Urothelium cell line (cell line): Measurements from ENCODE around the gene SIRT5.

Experiments used
- DNase-seq: peaks from one replicate; pipeline ENCODE4 v3.0.0; 2011; ENCODE audit warnings: low spot score, mixed read lengths
- FAIRE-seq: peaks from 2 replicates; lab custom pipeline; 2011; peaks lifted over from hg19 to GRCh38; lab: Jason Lieb, UNC

SIRT5 gene

DNA sequence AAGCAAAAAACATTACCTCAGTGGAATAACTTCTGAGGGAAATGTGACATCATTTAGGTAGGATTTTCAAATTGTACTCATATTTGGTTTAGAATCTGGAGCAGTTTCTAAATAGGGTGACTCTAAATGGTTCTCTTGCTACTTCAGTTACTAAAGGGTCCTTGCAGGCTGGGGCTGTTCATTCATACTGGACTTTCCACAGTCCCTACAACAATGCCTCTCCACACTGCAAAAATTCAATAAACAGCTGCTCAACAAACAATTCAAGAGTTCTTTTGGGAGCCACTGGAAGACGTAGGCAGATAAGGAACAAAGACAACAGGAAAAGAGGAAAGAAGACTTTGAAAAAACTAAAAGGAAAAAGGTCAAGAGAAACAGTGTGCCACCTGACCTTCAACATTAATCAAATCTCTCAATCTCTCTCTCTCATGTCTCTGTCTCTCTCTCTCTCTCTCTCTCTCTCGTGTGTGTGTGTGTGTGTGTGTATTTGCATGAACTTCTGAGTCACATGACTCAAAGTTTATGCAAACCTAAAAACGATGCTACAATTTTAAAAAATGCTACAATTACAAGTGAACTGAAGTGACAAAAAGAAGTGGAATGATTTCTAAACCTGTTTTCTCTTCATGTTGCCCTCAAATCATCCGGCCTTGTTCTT, 55.2 kb downstream of the SIRT5 start:
- FAIRE-seq (no peak), DNase-seq (no peak)

DNA sequence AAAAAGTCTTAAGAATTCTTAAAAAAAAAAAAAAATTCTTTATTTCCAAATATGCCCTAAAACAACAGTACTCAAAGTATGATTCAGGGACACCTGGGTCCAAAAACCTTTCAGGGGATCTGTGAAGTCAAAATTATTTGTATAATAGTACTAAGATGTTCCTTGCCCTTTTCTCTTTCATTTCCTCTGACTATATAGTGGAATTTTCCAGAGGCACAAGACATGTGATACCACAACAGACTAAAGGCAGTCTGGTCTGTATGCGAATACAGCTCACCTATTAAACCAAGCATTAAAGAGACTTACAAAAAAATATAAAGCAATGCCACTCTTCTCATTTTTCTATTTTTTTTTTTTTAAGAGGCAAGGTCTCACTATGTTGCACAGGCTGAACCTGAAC, 56.1 kb downstream of the SIRT5 start:
- DNase-seq: no peak
- no peak for FAIRE-seq

DNA sequence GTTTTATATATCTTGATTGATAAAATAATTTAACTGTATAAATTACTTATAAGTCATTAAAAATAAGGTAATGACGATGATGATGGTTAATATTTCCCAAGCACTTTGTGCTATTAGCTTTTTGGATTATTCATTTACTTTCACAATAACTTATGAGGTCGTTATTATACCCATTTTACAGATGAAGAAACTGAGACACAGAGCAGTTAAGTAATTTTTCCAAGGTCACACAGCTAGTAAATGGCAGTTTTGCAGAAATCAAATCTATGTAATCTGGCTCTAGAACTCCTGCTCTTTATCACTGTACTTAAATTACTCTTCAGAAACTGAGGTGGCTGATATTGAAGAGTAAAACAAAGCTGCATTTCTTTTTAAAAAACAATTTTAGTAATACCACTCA, 58.9 kb downstream of the SIRT5 start:
- no peak for FAIRE-seq

DNA sequence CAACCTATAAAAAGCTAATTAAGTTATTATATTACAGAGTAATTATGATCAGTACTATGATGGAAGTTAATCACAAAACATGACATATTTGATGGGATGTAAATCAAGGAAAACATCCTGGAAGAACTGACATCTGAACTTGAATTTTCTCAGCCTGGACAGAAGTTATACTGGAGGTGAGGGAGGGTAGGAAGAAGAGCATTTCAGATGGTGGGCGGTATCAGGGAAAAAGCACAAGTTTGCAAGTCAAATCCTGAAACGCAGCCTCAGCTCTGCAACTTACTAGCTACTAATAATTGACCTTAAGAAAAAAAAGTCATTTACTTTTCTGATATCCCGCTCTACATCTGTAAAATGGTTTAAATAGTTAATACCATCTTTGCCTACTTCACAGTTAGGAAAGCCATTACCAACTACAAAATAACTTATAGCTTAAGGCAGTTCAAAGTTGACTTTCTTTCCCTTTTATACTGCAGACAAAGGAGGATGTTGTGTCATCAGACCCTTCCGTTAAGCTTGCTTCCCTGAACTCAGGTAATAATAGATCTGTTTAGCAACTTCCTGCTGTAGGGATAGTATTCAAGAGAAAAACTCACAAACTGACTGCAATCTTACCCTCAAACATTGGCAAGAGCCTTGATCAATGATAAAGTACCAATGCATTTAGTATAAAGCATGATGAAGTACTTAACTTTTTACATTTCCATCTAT, 61.7 kb downstream of the SIRT5 start:
- DNase-seq (no peak), FAIRE-seq (no peak)

More for the DNA sequence above, 58.9 kb downstream of the SIRT5 start:
- no peak for DNase-seq

DNA sequence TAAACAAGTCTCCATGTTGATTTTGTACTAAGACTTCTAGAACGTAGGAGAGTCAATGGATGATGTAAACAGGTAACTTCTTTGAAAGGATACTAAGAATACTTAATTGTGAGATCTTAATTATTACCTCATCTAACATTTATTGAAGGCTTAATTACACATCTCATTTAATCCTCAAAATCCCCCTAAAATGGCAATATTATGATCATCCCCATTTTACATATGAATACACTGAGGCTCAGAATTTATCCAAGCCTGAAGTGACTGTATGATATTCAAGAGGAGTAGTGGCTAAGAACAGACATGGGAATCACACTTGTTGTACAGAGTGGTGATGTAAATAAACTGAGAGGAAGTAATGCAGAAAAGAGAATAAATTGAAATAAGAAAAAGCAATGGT, 63.6 kb downstream of the SIRT5 start:
- no peak for DNase-seq
- no peak for FAIRE-seq

DNA sequence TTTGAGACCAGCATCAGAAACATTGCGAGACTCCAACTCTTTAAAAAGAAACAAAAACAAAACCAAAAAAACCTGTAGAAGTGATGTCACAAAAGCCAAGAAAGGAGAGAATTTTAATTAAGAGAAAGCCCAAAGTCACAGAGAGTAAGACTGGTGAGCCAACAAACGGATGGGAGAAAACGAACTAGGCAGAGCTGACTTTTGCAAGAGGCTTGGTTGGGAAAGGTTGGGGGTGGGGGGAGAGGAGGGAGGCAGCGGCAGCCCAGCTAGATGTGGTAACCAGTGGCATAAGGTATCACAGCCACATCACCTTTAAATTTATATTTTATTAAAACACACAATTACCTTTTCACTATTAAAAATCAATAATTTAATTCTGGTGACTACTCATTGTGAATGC, 64.2 kb downstream of the SIRT5 start:
- FAIRE-seq (no peak), DNase-seq (no peak)

DNA sequence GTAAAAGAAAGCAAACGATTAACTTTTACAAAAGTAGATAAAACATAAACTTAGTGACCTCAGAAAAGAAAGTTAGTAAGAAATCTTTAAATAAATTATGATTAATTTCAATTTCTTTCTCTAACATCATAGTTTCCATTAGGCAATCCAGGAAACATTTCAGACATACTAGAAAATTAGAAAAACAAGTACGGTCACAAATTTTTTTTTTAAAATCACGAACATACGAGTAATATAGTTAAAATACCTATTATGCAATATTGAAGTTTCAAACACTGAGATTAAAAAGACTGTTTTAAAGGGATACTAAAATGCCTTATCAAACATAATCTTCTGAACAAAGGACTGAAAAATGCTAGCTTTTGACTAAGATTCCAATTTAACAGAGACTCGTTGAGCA, 66.9 kb downstream of the SIRT5 start:
- no peak for FAIRE-seq
- no peak for DNase-seq

DNA sequence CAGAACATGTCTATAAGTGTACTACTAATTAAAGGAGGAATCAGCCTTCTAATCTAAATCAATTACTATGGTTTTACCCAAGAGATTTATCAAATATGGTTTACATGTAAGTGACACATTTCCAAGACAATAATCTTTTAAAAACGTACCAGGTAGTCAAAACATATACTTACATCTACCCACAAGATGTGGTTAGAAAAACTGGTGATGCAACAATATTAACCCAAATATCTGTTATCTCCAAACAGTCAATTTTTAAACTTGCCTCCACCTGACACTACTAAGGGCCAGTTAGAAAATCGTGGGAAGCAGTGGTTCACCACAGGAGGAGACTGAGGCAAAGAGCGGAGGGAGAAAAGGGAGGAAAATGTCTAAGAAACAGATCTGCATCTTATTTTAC, 68.7 kb downstream of the SIRT5 start:
- DNase-seq (no peak), FAIRE-seq (no peak)

DNA sequence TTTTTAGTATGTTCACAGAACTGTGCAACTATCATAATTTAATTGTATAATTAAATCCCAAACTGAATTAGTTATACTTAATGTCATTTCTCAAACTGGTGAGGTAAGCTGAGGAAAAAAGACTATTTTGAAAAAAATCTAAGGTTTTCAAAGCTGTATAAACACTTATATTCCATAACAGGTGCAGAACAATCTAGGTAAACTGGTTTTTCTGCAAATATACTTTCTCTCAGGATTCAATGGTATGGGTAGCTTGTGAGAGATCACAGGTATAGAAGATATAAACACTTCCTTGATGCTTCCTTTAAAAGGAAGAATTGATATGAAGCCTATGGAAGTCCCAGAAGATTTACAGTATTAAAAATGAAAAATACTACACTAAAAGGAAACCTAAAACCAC, 74.4 kb downstream of the SIRT5 start:
- DNase-seq: no peak

DNA sequence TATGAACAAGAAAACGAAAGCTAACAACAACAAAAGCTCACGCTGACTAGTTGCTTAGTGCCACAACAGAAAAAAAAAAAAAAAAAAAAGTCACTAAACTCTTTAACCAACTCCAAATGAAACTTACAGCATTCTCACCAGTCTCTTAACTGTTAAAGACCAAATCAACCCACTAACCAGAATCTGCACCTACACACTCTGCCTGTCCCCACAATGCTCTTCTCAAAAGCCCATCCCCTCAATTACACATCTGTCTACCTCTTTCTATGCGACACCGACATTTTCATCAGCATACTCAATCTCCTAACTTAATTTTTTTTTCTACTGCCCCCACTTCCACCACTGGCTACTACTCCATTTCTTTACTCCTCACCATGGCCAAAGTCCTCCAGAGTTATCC, 75.0 kb downstream of the SIRT5 start:
- DNase-seq (no peak), FAIRE-seq (no peak)

More for the DNA sequence above, 74.4 kb downstream of the SIRT5 start:
- no peak for FAIRE-seq

DNA sequence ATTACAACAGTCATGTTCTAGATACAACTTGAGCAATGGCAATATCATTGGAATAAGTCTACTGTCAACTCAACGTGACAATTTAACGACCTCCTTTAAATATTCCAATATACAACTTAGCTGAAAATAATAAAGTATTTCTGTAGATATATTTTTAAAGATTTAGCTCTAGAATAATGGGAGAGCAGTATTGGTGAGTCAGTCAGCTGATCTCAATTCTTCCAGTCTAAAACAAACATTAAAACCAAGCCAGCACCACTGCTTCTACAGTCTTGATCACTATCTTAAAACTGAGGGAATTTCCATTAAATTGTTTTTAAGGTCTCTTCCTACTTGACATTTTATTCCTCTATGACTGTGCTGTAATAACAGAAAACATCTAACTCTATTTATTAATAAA, 78.9 kb downstream of the SIRT5 start:
- no peak for FAIRE-seq
- no peak for DNase-seq

DNA sequence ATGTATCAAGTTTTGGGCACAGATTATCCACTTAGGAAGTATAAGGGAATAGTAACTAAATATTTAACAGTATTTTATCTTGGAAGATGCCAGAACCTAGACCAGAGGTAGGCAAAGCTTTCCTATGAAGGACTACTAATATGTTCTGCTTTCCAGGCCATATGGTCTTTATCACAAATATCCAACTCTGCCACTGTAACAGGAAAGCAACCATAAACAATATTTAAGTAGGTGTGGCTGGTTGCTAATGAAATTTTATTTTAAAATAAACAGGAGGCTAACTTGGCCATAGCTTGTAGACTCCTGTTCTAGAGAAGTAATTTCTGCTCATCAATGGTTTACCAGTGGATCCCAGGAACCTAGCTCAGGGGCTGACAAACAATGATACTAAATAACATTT, 80.1 kb downstream of the SIRT5 start:
- DNase-seq: no peak
- no peak for FAIRE-seq

DNA sequence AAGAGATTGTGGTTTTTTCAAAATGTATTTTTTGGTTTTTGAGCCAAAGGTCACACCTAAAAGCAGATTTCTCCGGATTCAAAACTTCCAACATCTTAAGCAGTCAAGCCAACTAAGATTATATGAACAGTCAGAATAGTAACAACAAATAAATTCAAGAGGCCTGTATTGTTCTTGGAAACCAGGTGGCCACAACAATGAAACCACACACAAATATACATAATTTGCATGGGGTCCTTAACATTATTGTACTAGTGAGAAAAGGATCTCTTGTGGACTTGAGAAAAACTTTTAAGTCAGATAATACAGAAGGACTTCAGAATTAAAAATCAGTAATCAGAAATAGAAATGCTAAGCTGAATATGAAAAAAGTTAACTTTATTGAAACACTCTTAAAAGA, 81.3 kb downstream of the SIRT5 start:
- DNase-seq (no peak), FAIRE-seq (no peak)

DNA sequence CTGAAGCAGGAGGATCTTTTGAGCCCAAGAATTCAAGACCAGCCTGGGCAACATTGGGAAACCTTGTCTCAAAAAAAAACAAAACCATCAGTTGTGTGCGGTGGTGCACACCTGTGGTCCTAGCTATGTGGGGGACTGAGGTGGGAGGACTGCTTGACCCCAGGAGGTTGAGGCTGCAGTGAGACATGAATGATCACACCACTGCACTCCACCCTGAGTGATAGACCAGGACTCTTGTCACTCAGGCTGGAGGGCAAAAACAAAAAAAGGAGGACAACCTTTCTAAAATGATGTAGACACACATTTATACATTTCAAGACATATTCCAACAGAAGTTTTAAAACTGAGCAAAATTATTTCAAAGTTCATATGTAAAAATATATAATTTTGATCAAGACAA, 85.9 kb downstream of the SIRT5 start:
- DNase-seq (no peak), FAIRE-seq (no peak)

DNA sequence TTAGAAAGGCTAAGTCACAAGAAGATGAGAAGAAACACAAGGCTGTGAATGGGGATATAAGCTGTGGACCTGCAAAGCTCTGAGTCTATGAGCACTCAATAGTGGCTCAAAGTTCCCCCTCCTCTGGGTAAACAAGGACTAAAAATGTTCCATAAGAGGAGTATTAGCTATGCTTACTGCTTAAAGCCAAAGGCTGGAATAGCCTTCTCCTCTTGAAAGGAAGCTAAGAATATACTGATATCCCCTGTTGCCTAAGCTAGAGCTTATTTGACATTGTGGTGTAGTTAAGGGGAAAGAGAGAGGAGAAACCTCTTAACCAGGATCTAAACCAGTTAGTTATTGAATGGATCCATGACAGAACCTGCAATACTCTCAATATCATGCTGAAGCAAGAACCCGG, 86.5 kb downstream of the SIRT5 start:
- DNase-seq: no peak
- FAIRE-seq: no peak

DNA sequence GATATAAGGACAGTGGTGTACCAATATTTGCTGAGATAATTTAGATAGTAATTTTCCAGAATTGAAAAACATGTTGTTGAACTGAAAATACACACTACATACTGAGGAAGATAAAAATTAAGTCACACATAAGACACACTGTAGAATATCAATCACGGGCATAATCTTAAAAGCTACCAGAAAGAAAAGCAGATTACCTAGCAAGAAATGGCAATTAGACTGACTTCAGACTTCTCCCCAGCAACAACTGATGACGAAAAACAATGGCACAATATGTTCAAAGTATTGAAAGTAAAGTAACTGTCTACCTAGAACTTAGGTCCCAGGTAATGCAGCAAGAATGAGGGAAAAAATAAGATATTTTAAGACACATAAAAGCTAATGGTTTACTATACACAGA, 87.2 kb downstream of the SIRT5 start:
- no peak for FAIRE-seq

DNA sequence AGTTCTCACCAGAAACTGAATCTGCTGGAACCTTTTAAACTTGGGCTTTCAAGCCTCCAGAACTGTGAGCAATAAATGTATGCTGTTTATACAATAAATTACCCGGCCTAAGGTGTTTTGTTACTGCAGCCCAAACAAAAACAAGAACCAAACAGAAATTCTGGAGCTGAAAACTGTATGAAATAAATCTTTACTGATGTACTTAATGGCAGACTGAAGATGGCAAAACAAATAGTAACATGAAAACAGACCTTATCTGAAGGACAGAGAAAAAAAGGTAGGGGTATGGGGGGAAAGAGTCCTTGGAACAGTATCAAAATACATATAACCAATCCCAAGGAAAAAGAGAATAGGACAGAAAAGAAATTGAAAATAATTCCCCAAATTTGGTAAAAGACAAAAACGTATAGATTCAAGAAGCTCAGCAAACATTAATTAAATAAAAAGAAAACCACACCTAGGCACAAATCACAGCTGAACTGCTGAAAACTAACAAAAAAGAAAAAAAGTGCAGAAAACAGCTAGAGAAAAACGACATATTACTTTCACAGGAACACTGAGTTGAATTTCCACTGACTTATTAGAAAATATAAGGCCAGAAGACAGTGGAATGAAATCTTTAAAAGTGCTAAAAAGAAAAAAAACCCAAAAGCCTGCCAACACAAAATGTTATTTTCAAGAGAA, 88.4 kb downstream of the SIRT5 start:
- FAIRE-seq (no peak), DNase-seq (no peak)

More for the DNA sequence above, 87.2 kb downstream of the SIRT5 start:
- no peak for DNase-seq

DNA sequence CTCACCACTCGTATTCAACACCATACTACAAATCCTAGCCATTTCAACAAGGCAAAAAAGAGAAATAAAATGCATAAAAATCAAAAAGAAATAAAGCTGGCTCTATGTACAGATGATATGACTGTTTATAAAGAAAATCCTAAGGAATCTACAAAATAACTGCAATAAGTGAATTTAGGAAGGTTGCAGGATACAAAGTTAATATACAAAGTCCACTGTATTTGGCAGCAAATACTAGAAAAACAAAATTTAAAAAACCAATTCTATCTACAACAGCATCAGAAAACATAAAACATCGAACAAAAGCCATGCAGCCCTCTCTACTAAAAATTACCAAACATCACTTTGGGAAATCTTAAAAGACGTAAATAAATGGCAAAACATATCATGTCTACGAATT, 89.6 kb downstream of the SIRT5 start:
- DNase-seq: no peak

More for the DNA sequence above, 89.6 kb downstream of the SIRT5 start:
- no peak for FAIRE-seq
